GF-D8 (cell line): ENCODE results near the gene NTHL1.

Source experiments
- DNase-seq: peaks from one replicate; lab custom pipeline; 2025; lab: John Stamatoyannopoulos, UW

NTHL1 gene

GRCh38 chr16:2063861-2064260 is 16.2 kb upstream of the NTHL1 start:
- no peak for DNase-seq

- DNase-seq, result no peak
Observed at GRCh38 chr16:2062801-2063200, 15.2 kb upstream of the NTHL1 start.

- DNase-seq, result no peak
Observed at GRCh38 chr16:2061526-2061925, 13.9 kb upstream of the NTHL1 start.

DNA sequence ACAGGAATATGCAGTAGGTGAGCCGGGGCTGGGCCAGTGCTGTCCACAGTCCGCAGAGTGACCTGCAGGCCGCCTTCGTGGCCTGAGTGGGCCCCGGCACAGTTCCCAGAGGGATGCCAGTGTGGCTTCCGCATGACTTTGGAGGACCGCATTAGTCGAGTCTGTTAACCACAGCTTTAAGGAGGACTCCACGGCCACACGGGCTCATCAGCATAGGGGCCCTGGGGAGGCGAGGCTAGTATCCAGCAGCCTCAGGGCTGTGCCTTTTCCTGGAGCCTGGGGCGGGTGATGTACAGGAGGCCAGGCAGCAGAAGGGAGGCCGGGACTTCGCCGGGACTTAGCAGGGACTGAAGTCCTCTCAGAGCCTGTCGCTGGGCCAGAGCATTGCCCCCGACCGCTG is 13.4 kb upstream of the NTHL1 start:
- DNase-seq, result no peak

DNA sequence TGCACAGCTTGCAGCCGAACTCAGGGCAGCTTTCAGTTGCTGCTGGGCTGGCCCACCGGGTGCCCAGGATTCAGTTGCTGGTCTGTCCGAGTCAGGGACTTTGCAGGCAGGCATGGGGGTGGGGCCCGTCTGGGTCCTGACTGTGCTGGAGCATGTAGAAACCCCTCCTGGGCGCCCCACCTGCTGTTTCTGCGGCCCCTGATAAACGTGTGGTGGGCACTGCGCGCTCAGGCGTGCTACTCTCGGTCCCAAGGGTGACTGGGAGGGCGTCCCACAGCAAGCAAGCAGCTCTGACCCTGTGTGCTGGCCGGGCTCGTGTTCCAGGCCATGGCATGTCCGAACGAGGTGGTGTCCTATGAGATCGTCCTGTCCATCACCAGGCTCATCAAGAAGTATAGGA is 12.7 kb upstream of the NTHL1 start:
- no peak for DNase-seq

GRCh38 chr16:2058872-2059271 is 11.2 kb upstream of the NTHL1 start:
- no peak for DNase-seq

DNA sequence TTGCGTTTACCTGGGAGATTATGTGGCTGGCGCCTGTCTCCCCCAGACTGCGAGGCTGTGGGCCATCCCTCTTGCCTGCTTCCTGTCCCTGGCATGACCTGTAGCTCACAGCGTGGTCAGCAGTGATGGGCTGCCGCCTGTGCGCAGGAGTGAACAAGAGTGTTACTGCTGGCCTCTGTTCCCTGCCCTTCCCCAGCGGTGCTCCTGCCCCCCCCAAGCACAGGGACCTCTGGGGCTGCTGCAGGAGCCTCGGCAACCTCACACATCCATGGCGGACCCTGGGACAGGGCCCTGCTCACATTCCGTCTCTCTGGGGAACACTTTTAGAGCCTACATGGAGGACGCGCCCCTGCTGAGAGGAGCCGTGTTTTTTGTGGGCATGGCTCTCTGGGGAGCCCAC is 10.8 kb upstream of the NTHL1 start:
- no peak for DNase-seq

- no peak for DNase-seq
Observed at GRCh38 chr16:2057438-2057837, 9.8 kb upstream of the NTHL1 start.

- no peak for DNase-seq
Observed at GRCh38 chr16:2056681-2057407, 9.2 kb upstream of the NTHL1 start.

DNA sequence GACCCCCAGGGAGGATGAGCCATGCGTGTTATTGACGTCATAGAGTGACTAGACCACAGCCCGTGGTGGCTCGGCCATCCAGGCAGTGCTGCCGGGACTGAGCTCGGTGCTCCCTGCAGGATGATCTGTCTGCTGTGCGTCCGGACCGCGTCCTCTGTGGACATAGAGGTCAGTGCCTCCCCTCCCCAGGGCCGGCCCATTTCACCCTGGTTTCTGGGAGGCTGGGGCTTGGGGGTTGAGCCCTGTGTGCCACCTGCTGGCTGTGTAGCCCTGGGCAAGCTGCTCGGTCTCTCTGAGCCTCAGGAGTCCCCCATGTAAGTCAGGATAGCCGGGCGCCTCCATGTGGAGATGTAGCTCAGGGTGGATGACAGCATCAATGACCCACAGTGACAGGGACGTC is 8.4 kb upstream of the NTHL1 start:
- DNase-seq, result no peak

GRCh38 chr16:2054543-2055245 is 7.1 kb upstream of the NTHL1 start:
- no peak for DNase-seq

- no peak for DNase-seq
Observed at GRCh38 chr16:2053897-2054296, 6.3 kb upstream of the NTHL1 start.

DNA sequence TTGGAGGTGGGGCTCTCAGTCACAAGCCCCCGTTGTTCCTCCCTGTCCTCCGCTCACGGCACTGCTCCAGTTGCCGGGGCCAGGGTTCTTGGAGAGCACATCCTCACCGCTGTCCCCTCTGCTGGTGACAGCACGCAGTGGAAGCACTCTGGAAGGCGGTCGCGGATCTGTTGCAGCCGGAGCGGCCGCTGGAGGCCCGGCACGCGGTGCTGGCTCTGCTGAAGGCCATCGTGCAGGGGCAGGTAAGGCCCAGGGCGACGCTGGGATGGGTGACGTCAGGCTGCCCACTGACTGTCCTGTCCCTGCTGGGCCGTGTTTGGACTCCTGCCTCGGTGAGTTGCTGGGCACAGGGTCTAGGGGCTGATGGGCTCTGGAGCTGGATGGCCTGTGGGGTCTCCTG is 5.6 kb upstream of the NTHL1 start:
- DNase-seq, result no peak

DNA sequence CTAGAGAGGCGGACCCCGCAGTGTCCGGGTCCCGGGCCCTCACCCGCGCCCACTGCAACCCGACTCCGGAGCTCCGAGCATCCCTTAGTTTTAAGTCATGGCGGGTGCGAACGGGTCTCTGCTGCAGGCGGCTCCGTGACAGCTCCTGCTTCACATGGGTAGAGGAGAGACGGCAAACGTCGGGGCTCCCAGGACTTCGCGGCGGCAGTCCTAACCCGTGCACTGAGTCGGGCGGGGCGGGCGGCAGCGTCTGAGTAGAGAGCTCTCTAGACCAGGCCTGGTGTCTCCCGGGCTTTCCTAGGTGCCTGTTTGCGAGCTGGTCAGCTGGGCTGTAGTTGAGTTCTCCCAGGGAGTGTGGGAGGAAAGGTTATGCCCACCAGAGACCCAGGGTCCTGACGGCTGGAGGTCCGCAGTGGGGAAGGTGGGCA is 496 bp upstream of the NTHL1 start:
- DNase-seq, result no peak

- no peak for DNase-seq
Observed at GRCh38 chr16:2046893-2047329, 723 bp downstream of the NTHL1 start.

- DNase-seq, result no peak
Observed at GRCh38 chr16:2045965-2046892, 1.4 kb downstream of the NTHL1 start.

- no peak for DNase-seq
Observed at GRCh38 chr16:2044541-2044940, 3.1 kb downstream of the NTHL1 start.

DNA sequence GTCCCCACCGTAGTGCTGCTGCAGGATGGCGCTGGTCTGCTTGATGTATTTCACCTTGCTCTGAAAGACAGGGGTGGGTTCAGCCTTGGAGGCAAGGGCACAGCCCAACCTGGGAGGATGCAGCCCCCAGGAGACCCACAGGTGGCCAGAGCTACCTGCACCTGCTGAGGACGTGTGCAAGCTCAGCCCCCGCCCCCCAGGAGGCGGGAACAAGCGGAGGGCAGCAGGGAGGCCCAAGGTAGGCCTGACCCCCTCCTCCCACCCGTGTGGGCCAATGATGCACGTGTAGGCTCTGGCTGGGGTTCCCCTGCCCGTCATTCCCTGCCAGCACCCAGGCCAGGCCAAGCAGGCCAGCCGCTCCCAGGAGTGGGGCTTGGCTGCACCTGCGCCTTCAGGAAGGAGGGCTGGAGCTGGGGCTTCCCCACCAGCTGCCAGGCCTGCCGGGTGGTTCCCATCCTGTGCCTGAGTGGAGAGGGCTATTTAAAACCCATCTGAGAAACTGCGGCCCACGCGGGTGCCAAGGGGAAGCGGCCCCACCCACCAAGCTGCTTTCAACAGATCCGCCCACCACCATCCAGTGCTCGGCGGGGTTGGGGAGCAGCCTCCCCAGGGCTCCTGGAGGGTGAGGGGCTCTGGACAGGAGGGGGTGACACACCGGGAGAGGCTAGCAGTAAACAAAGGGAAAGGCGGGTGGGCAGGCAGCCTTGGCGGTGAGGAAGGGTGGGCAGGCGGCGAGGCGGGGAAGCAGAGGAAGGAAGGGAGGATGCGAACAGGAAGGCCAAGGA is 3.8 kb downstream of the NTHL1 start:
- no peak for DNase-seq

- DNase-seq, result no peak
Observed at GRCh38 chr16:2042986-2043666, 4.5 kb downstream of the NTHL1 start.

DNA sequence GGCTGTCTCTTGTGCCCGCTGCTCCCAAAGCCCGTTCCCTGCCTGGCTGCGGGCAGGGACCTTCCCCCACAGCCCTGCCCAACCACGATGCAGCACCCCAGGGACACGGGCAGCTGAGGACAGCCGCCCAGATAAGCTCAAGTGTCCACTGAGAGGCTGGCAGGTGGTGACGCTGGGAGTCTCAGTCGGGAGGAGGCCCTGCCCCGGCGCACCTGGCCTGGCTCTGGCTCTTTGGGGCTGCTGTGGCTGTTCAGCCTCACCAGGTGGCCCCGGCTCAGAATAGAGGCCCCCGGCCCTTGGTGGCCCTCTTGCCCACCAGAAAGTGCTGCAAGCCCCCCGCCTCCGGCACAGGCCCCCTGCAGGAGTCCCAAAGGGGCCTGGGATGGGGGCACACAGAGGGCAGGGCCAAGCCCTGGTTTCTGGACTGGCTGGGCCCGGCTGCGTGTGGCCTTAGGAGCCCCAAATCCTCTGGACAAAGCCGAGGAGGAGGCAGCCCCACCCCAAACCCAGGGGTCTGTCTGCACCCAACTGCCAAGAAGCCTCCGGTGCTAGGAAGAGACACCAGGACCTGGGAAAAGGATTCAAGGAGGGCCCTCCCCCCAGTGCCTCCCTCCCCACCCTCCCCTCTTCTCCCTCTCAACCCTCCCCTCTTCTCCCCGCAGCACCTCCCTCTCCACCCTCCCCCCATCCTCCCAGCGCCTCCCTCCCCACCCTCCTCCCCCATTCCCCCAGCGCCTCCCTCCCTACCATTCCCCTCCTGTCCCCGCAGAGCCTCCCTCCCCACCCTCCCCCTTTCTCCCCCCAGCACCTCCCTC is 5.3 kb downstream of the NTHL1 start:
- DNase-seq, result no peak
